Right lobe of liver (tissue), 4 donors: ENCODE data around the gene ZNF441.

Source experiments
- CTCF ChIP-seq, 4 donors: fragments of 200-600 bp in 3 of 4; fragments of 450-650 bp in 1 of 4; IDR thresholded peaks; one replicate each; pipeline versions ENCODE4 v1.5.1 to v1.8.0; 2016 to 2022; ENCODE audit warnings: antibody characterized with exemption in 4 of 4, mild to moderate bottlenecking in 2 of 4
- POLR2A ChIP-seq: fragments of 450-650 bp; IDR thresholded peaks from one replicate; pipeline ENCODE4 v1.6.1; 2017; ENCODE audit warnings: antibody characterized with exemption, mild to moderate bottlenecking
- donor health status: DM: no; HTN: no; CAD: no.
- donor health status: DM: no; HTN: no; CAD: no.
- donor health status: DM: no; HTN: yes; CAD: no.

DNA sequence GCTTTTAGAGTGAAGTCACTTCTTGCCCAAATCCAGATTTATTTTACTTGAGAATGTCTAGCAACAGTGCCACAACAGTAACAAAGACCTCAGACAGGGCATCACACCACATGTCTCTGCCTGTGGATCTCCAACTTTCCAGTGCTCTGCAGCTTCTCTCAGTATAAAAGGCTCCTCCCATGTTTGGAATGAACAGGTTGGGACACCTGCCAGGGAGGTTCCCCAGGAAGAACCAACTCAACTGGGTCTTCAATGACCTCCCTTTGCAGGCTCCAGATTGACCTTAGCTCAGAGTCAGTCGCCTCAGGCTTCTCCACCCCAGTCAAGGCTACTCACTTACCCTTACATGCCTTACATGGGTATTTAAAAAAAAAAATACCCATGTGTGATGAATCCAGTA is 31.4 kb upstream of the ZNF441 start:
- TF ChIP-seq CTCF (IDR thresholded peaks at IDR 0.05), result no peak
- TF ChIP-seq POLR2A, result no peak
